ENCODE results near the gene C10orf71. TPM values are rescaled to one million over a fixed set of nuclear protein-coding genes. Genes with fewer than 3 reads are reported as not detected.

Gene C10orf71
- total RNA-seq, 1 experiment from 2014 or later, result not detected

- ChIA-PET CTCF (no interaction called here), POLR2A (no interaction called here)
- DNase-seq (ENCODE audit: low read depth, low spot score) (no peak), ATAC-seq (no peak)
- TF ChIP-seq REST (IDR thresholded peaks at IDR 0.05; ENCODE audit: insufficient read depth in 1 of 2, low read depth in 2 of 2, low read length in 1 of 2) (no peak), POLR2AphosphoS5 (IDR thresholded peaks at IDR 0.05; ENCODE audit: low read depth, low read length) (no peak), SIN3A (IDR thresholded peaks at IDR 0.05; ENCODE audit: borderline replicate concordance, insufficient read depth, low read depth, low read length) (no peak), CTCF (IDR thresholded peaks at IDR 0.05) (no peak), TCF7L2 (IDR thresholded peaks at IDR 0.05; ENCODE audit: low read depth, low read length) (no peak)
- Histone ChIP-seq H3K9me3 (ENCODE audit: control insufficient read depth, insufficient read depth, low read depth, low read length) (no peaks in the 10 kb centered on the region), H3K4me1 (ENCODE audit: control insufficient read depth, insufficient read depth, low read length) (no peaks in the 10 kb centered on the region), H3K27me3 (ENCODE audit: control insufficient read depth, insufficient read depth, low read length) (peaks cover 8% of the 10 kb centered on the region; the same call in 1 of the 2 replicates), H3K4me3 (ENCODE audit: low read depth in 2 of 2, low read length in 2 of 2) (no peak overlapping the region), H3K27ac (ENCODE audit: low read length) (no peak overlapping the region), H3K36me3 (ENCODE audit: control insufficient read depth, insufficient read depth, low read length) (no peaks in the 10 kb centered on the region)
- in situ Hi-C loops (cut with HindIII; ENCODE audit: low pct_unique_long_range_greater_than_20kb, low sequenced_read_pairs), result no loop called here
- no TSS peak for BruUV-seq (replicated peaks)
- intact Hi-C loops (cut with micrococcal nuclease; ENCODE audit: unreplicated experiment), result loop anchor here (10.0 kb wide), 1 partner anchor 310 kb away; no protein-coding TSS in a partner anchor
Measured at GRCh38 chr10:49294731-49295130, 4.2 kb upstream of the C10orf71 start.

- ChIA-PET CTCF (no interaction called here), POLR2A (no interaction called here)
- TF ChIP-seq SIN3A (IDR thresholded peaks at IDR 0.05; ENCODE audit: borderline replicate concordance, insufficient read depth, low read depth, low read length) (no peak), POLR2AphosphoS5 (IDR thresholded peaks at IDR 0.05; ENCODE audit: low read depth, low read length) (no peak), TCF7L2 (IDR thresholded peaks at IDR 0.05; ENCODE audit: low read depth, low read length) (no peak), CTCF (IDR thresholded peaks at IDR 0.05) (no peak), REST (IDR thresholded peaks at IDR 0.05; ENCODE audit: insufficient read depth in 1 of 2, low read depth in 2 of 2, low read length in 1 of 2) (no peak)
- no peak overlapping the region for H3K27ac ChIP-seq (ENCODE audit: low read length)
- ATAC-seq (no peak), DNase-seq (ENCODE audit: low read depth, low spot score) (no peak)
- H3K4me1 ChIP-seq (ENCODE audit: control insufficient read depth, insufficient read depth, low read length), result no peaks in the 10 kb centered on the region
- BruUV-seq (replicated peaks), result no TSS peak
- H3K9me3 ChIP-seq (ENCODE audit: control insufficient read depth, insufficient read depth, low read depth, low read length), result no peaks in the 10 kb centered on the region
- intact Hi-C loops (cut with micrococcal nuclease; ENCODE audit: unreplicated experiment) (loop anchor here (10.0 kb wide), 1 partner anchor 310 kb away; no protein-coding TSS in a partner anchor), in situ Hi-C loops (cut with HindIII; ENCODE audit: low pct_unique_long_range_greater_than_20kb, low sequenced_read_pairs) (no loop called here)
- no peaks in the 10 kb centered on the region for H3K36me3 ChIP-seq (ENCODE audit: control insufficient read depth, insufficient read depth, low read length)
- H3K27me3 ChIP-seq (ENCODE audit: control insufficient read depth, insufficient read depth, low read length), result peaks cover 5% of the 10 kb centered on the region; the same call in 1 of the 2 replicates
- H3K4me3 ChIP-seq (ENCODE audit: low read depth in 2 of 2, low read length in 2 of 2), result no peak overlapping the region
Measured at GRCh38 chr10:49295297-49295696, 3.7 kb upstream of the C10orf71 start.
